GM12878 (cell line): ENCODE data around the gene SCRN1. TPM values are rescaled to one million over a fixed set of nuclear protein-coding genes. Genes with fewer than 3 reads are reported as not detected.

Experiments used
- ATAC-seq: fragments of 200-7000 bp; cut with Tn5 transposase; 3 replicates; pipeline ENCODE4 v1.9.1; 2020; ENCODE audit warnings: mild to moderate bottlenecking, moderate library complexity
- BruUV-seq: library from RNA; stranded (reverse); fragments of 400-500 nt; replicated peaks from 2 replicates; lab custom pipeline; 2021; lab: Mats Ljungman, UMichigan
- CTCF ChIA-PET: fragments of 300-600 bp; sonication (Branson Sonifier 250); formaldehyde crosslinking; extraction: SDS; loops from one replicate; lab custom pipeline; 2021; ENCODE audit warnings: inconsistent platforms; lab: Yijun Ruan, JAX
- POLR2A ChIA-PET: fragments of 350-600 bp; formaldehyde crosslinking; extraction: SDS; loops from one replicate; lab custom pipeline; 2021; ENCODE audit warnings: inconsistent platforms; lab: Charles Lee
- RAD21 ChIA-PET: fragments of 300-600 bp; sonication (Branson Sonifier 250); formaldehyde crosslinking; loops from one replicate; lab custom pipeline; 2023; ENCODE audit warnings: antibody characterized with exemption; ENCODE audit not compliant: unreplicated experiment; lab: Charles Lee
- SMC1A ChIA-PET: fragments of 300-600 bp; sonication (Branson Sonifier 250); formaldehyde crosslinking; loops from one replicate; lab custom pipeline; 2023; ENCODE audit not compliant: unreplicated experiment, uncharacterized antibody; lab: Charles Lee
- DNase-seq: peaks from one replicate; pipeline ENCODE4 v3.0.0-alpha.2; 2011; ENCODE audit warnings: low read depth, low spot score
- FAIRE-seq: peaks from 3 replicates; lab custom pipeline; 2011; peaks lifted over from hg19 to GRCh38; lab: Jason Lieb, UNC
- H2AFZ ChIP-seq: 2 replicates; pipeline ENCODE4 v1.6.0; 2011; ENCODE audit warnings: low read depth, low read length, control low read depth; ENCODE audit not compliant: control insufficient read depth
- H3K27ac ChIP-seq: 2 replicates; pipeline ENCODE4 v1.5.1; 2011; ENCODE audit warnings: control low read depth; ENCODE audit not compliant: control insufficient read depth, insufficient read depth
- H3K27me3 ChIP-seq, 2 experiments: replicated peaks in 1 of 2; 2 replicates each; pipeline versions ENCODE4 v1.6.0 to v1.6.1; 2011; ENCODE audit warnings: low read length in 1 of 2; ENCODE audit not compliant: control insufficient read depth in 2 of 2, insufficient read depth in 2 of 2
- H3K36me3 ChIP-seq, 2 experiments: 2 replicates each; pipeline ENCODE4 v1.5.1; 2011; ENCODE audit warnings: low read length in 1 of 2; ENCODE audit not compliant: control insufficient read depth in 2 of 2, insufficient read depth in 2 of 2
- H3K4me1 ChIP-seq: 2 replicates; pipeline ENCODE4 v1.6.1; 2011; ENCODE audit warnings: mild to moderate bottlenecking, low read length, moderate library complexity, mixed read lengths; ENCODE audit not compliant: control insufficient read depth, insufficient read depth
- H3K4me2 ChIP-seq: 2 replicates; pipeline ENCODE4 v1.6.0; 2011; ENCODE audit warnings: control low read depth; ENCODE audit not compliant: control insufficient read depth, insufficient read depth
- H3K4me3 ChIP-seq: fragments of 200-600 bp; sonication (generic); 2 replicates; pipeline ENCODE4 v1.5.1; 2016
- H3K79me2 ChIP-seq: 2 replicates; pipeline ENCODE4 v1.6.0; 2011; ENCODE audit warnings: low read length; ENCODE audit not compliant: control insufficient read depth, insufficient read depth
- H3K9ac ChIP-seq: 2 replicates; pipeline ENCODE4 v1.8.0; 2011; ENCODE audit warnings: low read length, control low read depth, mixed read lengths; ENCODE audit not compliant: control insufficient read depth, insufficient read depth
- H3K9me3 ChIP-seq: replicated peaks from 3 replicates; pipeline ENCODE4 v1.5.1; 2011; ENCODE audit warnings: mild to moderate bottlenecking, low read length; ENCODE audit not compliant: control insufficient read depth, insufficient read depth
- H4K20me1 ChIP-seq: 2 replicates; pipeline ENCODE4 v1.6.0; 2011; ENCODE audit not compliant: control insufficient read depth, insufficient read depth
- MEF2B ChIP-seq: fragments of 450-650 bp; IDR thresholded peaks from 2 replicates; pipeline ENCODE4 v1.6.1; 2018; ENCODE audit warnings: mild to moderate bottlenecking, moderate library complexity; ENCODE audit not compliant: partially characterized antibody, poor library complexity, severe bottlenecking
- NBN ChIP-seq: fragments of 450-650 bp; IDR thresholded peaks from 2 replicates; pipeline ENCODE4 v1.6.1; 2016
- NFYA ChIP-seq: IDR thresholded peaks from 2 replicates; pipeline ENCODE4 v1.6.1; 2011; ENCODE audit warnings: low read depth, mild to moderate bottlenecking, low read length, improper control_type of control experiment, borderline replicate concordance
- NFYB ChIP-seq: IDR thresholded peaks from 2 replicates; pipeline ENCODE4 v1.6.1; 2011; ENCODE audit warnings: low read depth, mild to moderate bottlenecking, low read length, improper control_type of control experiment, moderate library complexity; ENCODE audit not compliant: insufficient read depth
- PAX5 ChIP-seq: IDR thresholded peaks from 2 replicates; pipeline ENCODE4 v1.6.1; 2011; ENCODE audit warnings: low read depth, low read length, borderline replicate concordance
- POLR2AphosphoS5 ChIP-seq: IDR thresholded peaks from 2 replicates; pipeline ENCODE4 v1.6.1; 2011; ENCODE audit warnings: mild to moderate bottlenecking, low read length, inconsistent platforms
- YBX1 ChIP-seq: fragments of 450-650 bp; IDR thresholded peaks from 2 replicates; pipeline ENCODE4 v1.6.1; 2016; ENCODE audit warnings: antibody characterized with exemption
- ZNF217 ChIP-seq: fragments of 450-650 bp; IDR thresholded peaks from 2 replicates; pipeline ENCODE4 v1.6.1; 2017; ENCODE audit warnings: antibody characterized with exemption, mild to moderate bottlenecking
- WGBS: methylation state at CpG from one replicate; pipeline ENCODE4 v1.1.6; 2016; ENCODE audit warnings: low lambda C conversion rate; ENCODE audit not compliant: insufficient replicate concordance, insufficient coverage; ENCODE audit errors: missing lambda C conversion rate; 5-methylcytosine and 5-hydroxymethylcytosine counted together
- in situ Hi-C: fragments of 300-500 bp; cut with MboI; formaldehyde crosslinking; loops from 9 replicates; pipeline ENCODE4 v1.14.3; 2018; ENCODE audit warnings: mixed read lengths
- intact Hi-C: fragments of 100-400 bp; cut with micrococcal nuclease; formaldehyde crosslinking; loops from one replicate; pipeline ENCODE4 v1.14.2; 2022; ENCODE audit not compliant: unreplicated experiment
- polyA plus RNA-seq, 11 experiments: library from polyadenylated mRNA; depleted of rRNA in 4 of 11; unstranded in 6 of 11; stranded (reverse) in 5 of 11; fragments of >200 nt; fragmentation: Nextera tagmentation in 4 of 11; fragmentation: Illumina TruSeq in 1 of 11; extraction: Ambion mirVana in 4 of 11; extraction: Trizol in 1 of 11; gene quantifications; 1 replicate in 1 of 11; 2 replicates in 10 of 11; pipeline versions ENCODE4 v1.2.1 to v1.2.3, GENCODE V29; 2011 to 2016; ENCODE audit warnings: inconsistent platforms in 2 of 11, missing spikeins in 2 of 11, low read depth in 1 of 11
- total RNA-seq, 4 experiments: library from RNA; depleted of rRNA in 3 of 4; stranded (reverse); fragments of >200 nt in 3 of 4; fragmentation: Illumina TruSeq in 1 of 4; extraction: Trizol in 1 of 4; gene quantifications; 2 replicates each; pipeline versions ENCODE4 v1.2.1 to v1.2.3, GENCODE V29; 2013 to 2021
- TF ChIP-seq, protein P1 (sequence below): IDR thresholded peaks from 2 replicates; pipeline ENCODE4 v1.6.1; 2012; ENCODE audit warnings: mild to moderate bottlenecking, low read depth, low read length
- TF ChIP-seq, protein P2 (sequence below): fragments of 450-650 bp; IDR thresholded peaks from 2 replicates; pipeline ENCODE4 v1.6.1; 2017; ENCODE audit warnings: mild to moderate bottlenecking, moderate library complexity

Gene SCRN1
- total and polyA plus RNA-seq, 10 of the 15 experiments (the other 5 are each of a cell fraction or from before 2014, with no cell fraction given), result 11.1 to 67.6 (median 41.7) TPM

DNA sequence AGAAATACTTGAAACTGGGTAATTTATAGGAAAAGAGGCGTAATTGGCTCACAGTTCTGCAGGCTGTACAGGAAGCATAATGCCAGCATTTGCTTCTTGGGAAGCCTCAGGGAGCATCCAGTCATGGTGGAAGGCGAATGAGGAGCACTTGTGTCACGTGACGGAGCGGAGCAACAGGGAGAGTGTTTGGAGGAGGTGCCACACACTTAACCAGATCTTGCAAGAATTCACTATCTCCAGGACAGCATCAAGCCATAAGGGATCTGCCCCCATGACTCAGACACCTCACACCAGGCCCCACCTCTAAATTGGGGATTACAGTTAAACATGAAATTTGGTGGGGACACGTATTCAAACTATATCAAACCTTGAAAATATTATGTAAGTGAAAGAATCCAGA, 94.0 kb downstream of the SCRN1 start:
- TF ChIP-seq NFYB (no peak), ZNF217 (no peak), NBN (no peak), NFYA (no peak), PAX5 (no peak)
- H4K20me1 ChIP-seq, result no peaks in the 10 kb centered on the region
- ChIA-PET RAD21 (no interaction called here), SMC1A (no interaction called here), CTCF (no interaction called here), POLR2A (no interaction called here)
- no peak for DNase-seq
- H3K27ac ChIP-seq, result no peak overlapping the region
- no peaks in the 10 kb centered on the region for H3K79me2 ChIP-seq
- BruUV-seq, result no TSS peak
- no peaks in the 10 kb centered on the region for H3K4me1 ChIP-seq
- no peak for FAIRE-seq
- in situ Hi-C loops, result no loop called here
- H3K27me3 ChIP-seq, result no peaks in the 10 kb centered on the region
- H2AFZ ChIP-seq, result no peak overlapping the region
- WGBS, result 38% methylated on average over 6 of the region's 6 CpGs
- H3K9ac ChIP-seq, result no peak overlapping the region
- intact Hi-C loops, result no loop called here
- ATAC-seq, result no peak
- H3K4me3 ChIP-seq, result no peak overlapping the region
- no peak overlapping the region for H3K4me2 ChIP-seq
- H3K36me3 ChIP-seq, result no peaks in the 10 kb centered on the region
- no peaks in the 10 kb centered on the region for H3K9me3 ChIP-seq

DNA sequence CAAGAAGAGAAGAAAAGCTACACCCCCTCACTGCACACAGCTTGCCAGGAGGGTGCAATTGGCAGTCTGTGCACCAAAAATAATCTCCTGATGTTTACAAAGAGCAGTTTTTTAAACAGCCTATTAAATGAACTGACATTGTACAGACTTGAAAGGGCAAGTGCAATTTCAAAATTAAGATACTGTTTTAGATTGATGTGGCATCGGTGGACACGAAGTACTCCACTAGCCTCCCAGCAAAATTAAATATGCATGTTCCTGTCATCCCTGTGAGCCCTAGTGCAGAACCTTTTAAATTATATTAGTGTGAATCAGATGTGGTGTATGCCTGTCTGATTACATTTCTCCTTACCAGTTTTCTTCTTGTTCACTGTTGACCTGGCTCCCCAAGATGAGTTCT, 95.3 kb downstream of the SCRN1 start:
- in situ Hi-C loops, result no loop called here
- Histone ChIP-seq H3K9ac (no peak overlapping the region), H3K9me3 (no peaks in the 10 kb centered on the region), H2AFZ (no peak overlapping the region), H3K36me3 (no peaks in the 10 kb centered on the region), H3K27ac (no peak overlapping the region), H4K20me1 (no peaks in the 10 kb centered on the region), H3K4me1 (no peaks in the 10 kb centered on the region), H3K27me3 (no peaks in the 10 kb centered on the region), H3K4me3 (no peak overlapping the region), H3K79me2 (no peaks in the 10 kb centered on the region), H3K4me2 (no peak overlapping the region)
- DNase-seq (no peak), ATAC-seq (no peak), FAIRE-seq (no peak)
- ChIA-PET CTCF (no interaction called here), POLR2A (no interaction called here), RAD21 (no interaction called here), SMC1A (interaction anchor here (0.7 to 1.0 kb wide), 2 partner anchors 21 to 109 kb away, joined by 3 read pairs; no protein-coding TSS in a partner anchor)
- WGBS, result 50% methylated on average over 2 of the region's 2 CpGs
- intact Hi-C loops, result no loop called here
- BruUV-seq, result no TSS peak
- no peak for TF ChIP-seq YBX1
- TF ChIP-seq, protein P1, sequence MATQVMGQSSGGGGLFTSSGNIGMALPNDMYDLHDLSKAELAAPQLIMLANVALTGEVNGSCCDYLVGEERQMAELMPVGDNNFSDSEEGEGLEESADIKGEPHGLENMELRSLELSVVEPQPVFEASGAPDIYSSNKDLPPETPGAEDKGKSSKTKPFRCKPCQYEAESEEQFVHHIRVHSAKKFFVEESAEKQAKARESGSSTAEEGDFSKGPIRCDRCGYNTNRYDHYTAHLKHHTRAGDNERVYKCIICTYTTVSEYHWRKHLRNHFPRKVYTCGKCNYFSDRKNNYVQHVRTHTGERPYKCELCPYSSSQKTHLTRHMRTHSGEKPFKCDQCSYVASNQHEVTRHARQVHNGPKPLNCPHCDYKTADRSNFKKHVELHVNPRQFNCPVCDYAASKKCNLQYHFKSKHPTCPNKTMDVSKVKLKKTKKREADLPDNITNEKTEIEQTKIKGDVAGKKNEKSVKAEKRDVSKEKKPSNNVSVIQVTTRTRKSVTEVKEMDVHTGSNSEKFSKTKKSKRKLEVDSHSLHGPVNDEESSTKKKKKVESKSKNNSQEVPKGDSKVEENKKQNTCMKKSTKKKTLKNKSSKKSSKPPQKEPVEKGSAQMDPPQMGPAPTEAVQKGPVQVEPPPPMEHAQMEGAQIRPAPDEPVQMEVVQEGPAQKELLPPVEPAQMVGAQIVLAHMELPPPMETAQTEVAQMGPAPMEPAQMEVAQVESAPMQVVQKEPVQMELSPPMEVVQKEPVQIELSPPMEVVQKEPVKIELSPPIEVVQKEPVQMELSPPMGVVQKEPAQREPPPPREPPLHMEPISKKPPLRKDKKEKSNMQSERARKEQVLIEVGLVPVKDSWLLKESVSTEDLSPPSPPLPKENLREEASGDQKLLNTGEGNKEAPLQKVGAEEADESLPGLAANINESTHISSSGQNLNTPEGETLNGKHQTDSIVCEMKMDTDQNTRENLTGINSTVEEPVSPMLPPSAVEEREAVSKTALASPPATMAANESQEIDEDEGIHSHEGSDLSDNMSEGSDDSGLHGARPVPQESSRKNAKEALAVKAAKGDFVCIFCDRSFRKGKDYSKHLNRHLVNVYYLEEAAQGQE, result no peak
- no peak for TF ChIP-seq POLR2AphosphoS5
- TF ChIP-seq, protein P2, sequence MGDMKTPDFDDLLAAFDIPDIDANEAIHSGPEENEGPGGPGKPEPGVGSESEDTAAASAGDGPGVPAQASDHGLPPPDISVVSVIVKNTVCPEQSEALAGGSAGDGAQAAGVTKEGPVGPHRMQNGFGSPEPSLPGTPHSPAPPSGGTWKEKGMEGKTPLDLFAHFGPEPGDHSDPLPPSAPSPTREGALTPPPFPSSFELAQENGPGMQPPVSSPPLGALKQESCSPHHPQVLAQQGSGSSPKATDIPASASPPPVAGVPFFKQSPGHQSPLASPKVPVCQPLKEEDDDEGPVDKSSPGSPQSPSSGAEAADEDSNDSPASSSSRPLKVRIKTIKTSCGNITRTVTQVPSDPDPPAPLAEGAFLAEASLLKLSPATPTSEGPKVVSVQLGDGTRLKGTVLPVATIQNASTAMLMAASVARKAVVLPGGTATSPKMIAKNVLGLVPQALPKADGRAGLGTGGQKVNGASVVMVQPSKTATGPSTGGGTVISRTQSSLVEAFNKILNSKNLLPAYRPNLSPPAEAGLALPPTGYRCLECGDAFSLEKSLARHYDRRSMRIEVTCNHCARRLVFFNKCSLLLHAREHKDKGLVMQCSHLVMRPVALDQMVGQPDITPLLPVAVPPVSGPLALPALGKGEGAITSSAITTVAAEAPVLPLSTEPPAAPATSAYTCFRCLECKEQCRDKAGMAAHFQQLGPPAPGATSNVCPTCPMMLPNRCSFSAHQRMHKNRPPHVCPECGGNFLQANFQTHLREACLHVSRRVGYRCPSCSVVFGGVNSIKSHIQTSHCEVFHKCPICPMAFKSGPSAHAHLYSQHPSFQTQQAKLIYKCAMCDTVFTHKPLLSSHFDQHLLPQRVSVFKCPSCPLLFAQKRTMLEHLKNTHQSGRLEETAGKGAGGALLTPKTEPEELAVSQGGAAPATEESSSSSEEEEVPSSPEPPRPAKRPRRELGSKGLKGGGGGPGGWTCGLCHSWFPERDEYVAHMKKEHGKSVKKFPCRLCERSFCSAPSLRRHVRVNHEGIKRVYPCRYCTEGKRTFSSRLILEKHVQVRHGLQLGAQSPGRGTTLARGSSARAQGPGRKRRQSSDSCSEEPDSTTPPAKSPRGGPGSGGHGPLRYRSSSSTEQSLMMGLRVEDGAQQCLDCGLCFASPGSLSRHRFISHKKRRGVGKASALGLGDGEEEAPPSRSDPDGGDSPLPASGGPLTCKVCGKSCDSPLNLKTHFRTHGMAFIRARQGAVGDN, result no peak
- no peak for TF ChIP-seq MEF2B
